ENCODE results near the gene SLC25A19.
"Not testable (repeated sequence)": the region's sequence is repeated elsewhere in the genome, so short reads cannot be mapped to it uniquely, and the experiment has no call there.

The SLC25A19 gene

DNA sequence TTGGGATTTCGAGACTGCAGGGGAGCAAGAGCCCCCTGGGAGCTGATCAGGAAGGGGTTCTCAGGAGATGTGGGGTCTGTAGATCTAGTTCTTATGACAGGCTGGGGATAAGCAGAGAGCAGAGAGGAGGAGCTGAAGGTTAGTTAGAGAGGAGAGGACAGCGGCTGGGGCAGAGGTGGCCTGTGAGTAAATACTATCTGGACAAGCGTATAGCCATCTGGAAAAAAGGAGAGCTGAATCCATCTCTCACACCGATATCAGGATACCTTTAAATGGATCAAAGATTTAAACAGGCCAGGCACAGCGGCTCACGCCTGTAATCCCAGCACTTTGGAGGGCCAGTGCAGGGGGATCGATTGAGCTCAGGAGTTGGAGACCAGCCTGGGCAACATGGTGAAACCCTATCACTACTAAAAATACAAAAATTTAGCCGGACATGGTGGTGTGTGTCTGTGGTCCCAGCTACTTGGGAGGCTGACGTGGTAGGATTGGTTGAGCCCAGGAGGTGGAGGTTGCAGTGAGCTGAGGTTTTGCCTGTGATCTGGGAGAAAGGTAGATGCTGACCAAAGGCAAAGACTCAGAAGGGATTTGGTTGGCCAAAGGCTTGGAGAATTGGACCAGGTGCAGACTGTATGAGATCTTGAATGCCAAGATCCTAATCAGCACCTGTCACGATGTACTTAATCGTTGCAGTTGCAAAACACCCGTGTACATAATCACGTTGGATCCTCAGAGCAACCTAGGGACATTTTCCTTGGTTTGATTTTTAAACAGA, 18.9 kb upstream of the SLC25A19 start:
- ChIA-PET POLR2A (ENCODE audit: low non-redundant PET) (no interaction called here), CTCF (interaction anchor here (0.6 kb wide), 1 partner anchor 873 kb away, joined by 5 read pairs; no protein-coding TSS in a partner anchor)
- no peak overlapping the region for H3K27ac ChIP-seq
- TF ChIP-seq, protein P1, sequence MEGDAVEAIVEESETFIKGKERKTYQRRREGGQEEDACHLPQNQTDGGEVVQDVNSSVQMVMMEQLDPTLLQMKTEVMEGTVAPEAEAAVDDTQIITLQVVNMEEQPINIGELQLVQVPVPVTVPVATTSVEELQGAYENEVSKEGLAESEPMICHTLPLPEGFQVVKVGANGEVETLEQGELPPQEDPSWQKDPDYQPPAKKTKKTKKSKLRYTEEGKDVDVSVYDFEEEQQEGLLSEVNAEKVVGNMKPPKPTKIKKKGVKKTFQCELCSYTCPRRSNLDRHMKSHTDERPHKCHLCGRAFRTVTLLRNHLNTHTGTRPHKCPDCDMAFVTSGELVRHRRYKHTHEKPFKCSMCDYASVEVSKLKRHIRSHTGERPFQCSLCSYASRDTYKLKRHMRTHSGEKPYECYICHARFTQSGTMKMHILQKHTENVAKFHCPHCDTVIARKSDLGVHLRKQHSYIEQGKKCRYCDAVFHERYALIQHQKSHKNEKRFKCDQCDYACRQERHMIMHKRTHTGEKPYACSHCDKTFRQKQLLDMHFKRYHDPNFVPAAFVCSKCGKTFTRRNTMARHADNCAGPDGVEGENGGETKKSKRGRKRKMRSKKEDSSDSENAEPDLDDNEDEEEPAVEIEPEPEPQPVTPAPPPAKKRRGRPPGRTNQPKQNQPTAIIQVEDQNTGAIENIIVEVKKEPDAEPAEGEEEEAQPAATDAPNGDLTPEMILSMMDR (conservative IDR thresholded peaks at IDR 0.05; ENCODE audit: low read depth) = no peak
- DNase-seq (ENCODE audit: low spot score) = no peak

DNA sequence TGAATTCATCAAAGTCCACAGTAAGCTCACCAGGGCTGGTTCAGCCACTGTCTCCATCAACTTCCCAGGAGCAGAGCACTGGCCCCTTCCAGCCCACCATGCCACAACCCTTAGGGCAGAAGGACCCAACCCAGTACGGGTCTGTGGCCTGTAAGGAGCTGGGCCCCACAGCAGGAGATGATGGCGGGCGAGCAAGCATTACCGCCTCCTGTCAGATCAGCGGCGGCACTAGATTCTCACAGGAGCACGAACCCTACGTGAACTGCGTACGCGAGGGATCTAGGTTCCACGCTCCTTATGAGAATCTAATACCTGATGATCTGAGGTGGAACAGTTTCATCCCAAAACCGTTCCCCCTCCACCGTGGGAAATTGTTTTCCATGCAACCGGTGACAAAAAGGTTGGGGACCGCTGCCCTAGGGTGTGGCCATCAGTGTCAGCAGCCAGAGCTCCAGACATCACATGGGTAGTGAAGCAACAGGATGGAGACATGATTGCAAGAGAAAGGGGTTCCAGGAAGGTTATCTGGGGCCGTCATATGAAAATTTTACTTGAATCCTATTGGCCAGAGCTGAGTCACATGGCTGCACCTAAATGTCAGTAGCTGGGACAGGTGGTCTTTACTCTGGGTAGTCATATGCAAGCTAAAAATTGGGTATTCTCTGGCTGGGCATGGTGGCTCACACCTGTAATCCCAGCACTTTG, 12.4 kb upstream of the SLC25A19 start:
- DNase-seq (ENCODE audit: low spot score) = no peak
- CTCF ChIA-PET = no interaction called here
- TF ChIP-seq, protein P1 (conservative IDR thresholded peaks at IDR 0.05; ENCODE audit: low read depth) = no peak
- no peak overlapping the region for H3K27ac ChIP-seq
- POLR2A ChIA-PET (ENCODE audit: low non-redundant PET) = no interaction called here

DNA sequence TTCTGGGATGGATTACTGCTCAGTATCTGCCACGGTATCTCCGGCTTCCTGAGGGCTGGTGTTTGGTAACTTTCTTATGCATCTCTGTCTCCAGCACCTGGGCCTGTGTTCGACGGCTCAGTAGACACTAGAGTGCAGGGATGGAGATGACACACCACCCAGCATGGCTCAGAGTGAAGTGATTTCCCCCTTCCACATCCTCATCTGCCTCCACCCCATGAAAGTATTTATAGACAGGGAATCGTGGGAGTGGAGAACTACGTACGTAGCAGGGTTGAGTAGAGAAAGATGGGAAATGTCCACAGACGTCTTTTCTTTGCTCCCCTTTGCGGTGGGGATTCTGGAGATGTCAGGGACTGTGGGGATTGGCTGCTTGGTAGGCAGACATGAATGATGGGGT, 11.8 kb upstream of the SLC25A19 start:
- CTCF ChIA-PET = no interaction called here
- DNase-seq (ENCODE audit: low spot score) = no peak
- TF ChIP-seq, protein P1 (conservative IDR thresholded peaks at IDR 0.05; ENCODE audit: low read depth) = no peak
- H3K27ac ChIP-seq = no peak overlapping the region
- POLR2A ChIA-PET (ENCODE audit: low non-redundant PET) = no interaction called here

DNA sequence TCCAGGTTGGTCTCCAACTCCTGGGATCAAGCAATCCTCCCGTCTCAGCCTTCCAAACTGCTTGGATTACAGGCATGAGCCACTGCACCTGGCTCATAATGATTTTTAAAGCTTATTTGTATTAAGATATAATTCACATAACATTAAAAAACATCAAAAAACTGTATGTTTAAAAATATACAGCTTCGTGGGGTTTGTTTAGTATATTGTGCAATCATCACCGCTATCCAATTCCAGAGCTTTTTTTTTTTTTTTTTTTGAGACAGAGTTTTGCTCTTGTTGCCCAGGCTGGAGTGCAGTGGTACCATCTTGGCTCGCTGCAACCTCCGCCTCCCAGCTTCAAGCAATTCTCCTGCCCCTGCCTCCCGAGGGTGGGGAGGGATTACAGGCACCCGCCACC, 11.0 kb upstream of the SLC25A19 start:
- no peak for DNase-seq (ENCODE audit: low spot score)
- ChIA-PET POLR2A (ENCODE audit: low non-redundant PET) (no interaction called here), CTCF (interaction anchor here (1.0 kb wide), 1 partner anchor 104 kb away, joined by 5 read pairs; no protein-coding TSS in a partner anchor)
- no peak overlapping the region for H3K27ac ChIP-seq
- TF ChIP-seq, protein P1 (conservative IDR thresholded peaks at IDR 0.05; ENCODE audit: low read depth) = no peak

DNA sequence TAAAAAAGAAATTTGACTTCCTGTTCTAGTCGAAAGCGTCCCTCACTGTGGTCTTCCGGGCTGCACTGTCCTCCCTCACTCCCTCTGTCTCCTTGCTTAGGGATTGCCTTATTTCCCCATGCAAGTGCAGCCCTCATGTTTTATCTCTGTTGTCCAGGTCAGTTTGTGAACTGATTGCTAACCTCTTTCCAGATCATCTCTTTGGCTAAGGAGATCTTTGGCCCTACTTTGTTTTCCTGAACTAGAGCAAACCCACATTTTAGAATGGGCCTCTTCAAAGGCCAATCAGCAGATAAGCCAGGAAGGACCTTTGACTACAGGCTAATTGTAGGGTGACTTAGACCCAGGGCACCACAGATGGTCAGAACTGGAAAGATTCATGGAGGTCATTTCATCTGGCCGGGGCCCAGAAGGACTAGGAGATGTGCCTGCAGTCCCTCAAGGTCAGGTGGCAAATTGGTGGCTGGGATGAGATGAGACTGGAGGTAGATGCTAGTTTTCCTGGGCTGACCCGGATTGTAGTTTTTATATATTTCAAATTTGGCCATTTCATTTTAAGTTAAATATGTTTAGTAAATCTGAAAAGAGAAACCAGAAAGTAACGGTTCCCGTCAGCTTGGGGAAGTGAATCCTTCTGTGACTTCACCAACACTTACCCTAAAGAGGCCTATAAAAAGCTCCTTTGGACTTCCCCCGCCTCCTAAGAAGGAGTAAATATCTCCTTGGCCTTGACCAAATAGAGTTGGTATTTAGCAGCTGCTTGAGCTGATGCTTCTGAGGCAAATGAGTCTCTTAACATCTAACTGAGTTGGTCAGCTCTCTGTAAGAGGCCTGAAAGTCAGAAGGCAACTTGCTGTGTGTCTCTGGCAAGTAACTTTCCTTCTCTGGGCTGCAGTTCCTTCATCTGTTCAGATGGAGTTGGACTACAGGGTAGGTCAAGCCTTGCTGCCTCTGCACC, 6.2 kb upstream of the SLC25A19 start:
- POLR2A ChIA-PET (ENCODE audit: low non-redundant PET) = no interaction called here

DNA sequence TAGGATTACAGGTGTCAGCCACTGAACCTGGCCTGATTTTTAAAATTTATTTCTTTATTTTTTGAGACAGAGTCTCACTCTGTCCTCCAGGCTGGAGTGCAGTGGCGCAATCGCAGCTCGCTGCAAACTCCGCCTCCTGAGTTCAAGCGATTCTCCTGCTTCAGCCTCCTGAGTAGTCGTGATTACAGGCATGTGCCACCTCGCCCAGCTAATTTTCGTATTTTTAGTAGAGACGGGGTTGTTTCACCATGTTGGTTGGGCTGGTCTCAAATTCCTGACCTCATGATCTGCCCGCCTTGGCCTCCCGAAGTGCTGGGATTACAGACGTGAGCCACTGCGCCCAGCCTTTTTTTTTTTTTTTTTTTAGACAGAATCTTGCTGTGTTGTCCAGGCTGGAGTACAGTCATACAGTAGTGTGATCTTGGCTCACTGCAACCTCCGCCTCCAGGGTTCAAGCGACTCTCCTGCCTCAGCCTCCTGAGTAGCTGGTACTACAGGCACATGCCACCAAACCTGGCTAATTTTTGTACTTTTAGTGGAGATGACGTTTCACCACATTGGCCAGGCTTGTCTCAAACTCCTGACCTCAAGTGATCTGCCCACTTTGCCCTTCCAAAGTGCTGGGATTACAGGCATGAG, 3.7 kb upstream of the SLC25A19 start:
- POLR2A ChIA-PET (ENCODE audit: low non-redundant PET); CTCF ChIA-PET; H3K27ac ChIP-seq; DNase-seq (ENCODE audit: low spot score): not testable (repeated sequence)

More for the DNA sequence above, 6.2 kb upstream of the SLC25A19 start:
- no peak for DNase-seq (ENCODE audit: low spot score)
- H3K27ac ChIP-seq = no peak overlapping the region
- TF ChIP-seq, protein P1 (conservative IDR thresholded peaks at IDR 0.05; ENCODE audit: low read depth) = no peak
- CTCF ChIA-PET = interaction anchor here (0.6 kb wide), 1 partner anchor 158 kb away, joined by 3 read pairs; no protein-coding TSS in a partner anchor

All from RWPE1 (cell line).